HG03558 (cell line): ENCODE results near the gene GGACT.
"Not testable (repeated sequence)": the region's sequence is repeated elsewhere in the genome, so short reads cannot be mapped to it uniquely, and the experiment has no call there.

Experiments used
- ATAC-seq: cut with Tn5 transposase; IDR thresholded peaks from one replicate; pipeline ENCODE4 v1.9.1; 2021; ENCODE audit warnings: moderate number of reproducible peaks; ENCODE audit not compliant: unreplicated experiment; ENCODE audit errors: extremely low read depth

Gene GGACT

GRCh38 chr13:100533588-100534041 lies 55.0 kb downstream of the GGACT start:
- no peak for ATAC-seq

DNA sequence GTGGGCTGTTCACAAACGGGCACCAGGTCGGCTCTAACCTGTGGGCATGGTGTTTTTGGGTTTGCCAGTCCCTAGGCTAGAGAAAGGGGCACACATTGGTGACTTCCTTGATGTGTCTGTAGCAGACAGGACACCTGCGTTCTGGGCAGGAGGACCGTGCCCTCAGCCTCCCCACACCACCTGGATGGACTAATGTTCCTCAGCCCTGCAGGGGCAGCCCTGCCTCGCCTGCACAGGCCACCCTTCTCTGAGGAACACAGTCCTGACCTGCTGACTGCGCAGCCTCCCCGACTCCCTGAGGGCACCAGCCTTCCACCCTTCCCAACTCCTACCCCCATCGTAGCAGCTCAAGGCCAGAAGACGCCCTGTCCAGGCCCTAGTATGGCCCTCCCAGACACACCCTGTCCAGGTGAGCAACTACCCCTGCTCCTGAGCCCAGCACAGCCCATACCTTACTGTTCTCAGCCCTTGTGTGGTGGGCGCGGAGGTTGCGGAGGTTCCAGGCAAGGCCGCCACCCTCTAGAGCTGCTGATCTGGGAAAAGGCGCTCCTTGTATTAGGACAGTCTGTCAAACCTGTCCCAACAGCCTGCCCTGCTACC lies 55.7 kb downstream of the GGACT start:
- ATAC-seq, result no peak

DNA sequence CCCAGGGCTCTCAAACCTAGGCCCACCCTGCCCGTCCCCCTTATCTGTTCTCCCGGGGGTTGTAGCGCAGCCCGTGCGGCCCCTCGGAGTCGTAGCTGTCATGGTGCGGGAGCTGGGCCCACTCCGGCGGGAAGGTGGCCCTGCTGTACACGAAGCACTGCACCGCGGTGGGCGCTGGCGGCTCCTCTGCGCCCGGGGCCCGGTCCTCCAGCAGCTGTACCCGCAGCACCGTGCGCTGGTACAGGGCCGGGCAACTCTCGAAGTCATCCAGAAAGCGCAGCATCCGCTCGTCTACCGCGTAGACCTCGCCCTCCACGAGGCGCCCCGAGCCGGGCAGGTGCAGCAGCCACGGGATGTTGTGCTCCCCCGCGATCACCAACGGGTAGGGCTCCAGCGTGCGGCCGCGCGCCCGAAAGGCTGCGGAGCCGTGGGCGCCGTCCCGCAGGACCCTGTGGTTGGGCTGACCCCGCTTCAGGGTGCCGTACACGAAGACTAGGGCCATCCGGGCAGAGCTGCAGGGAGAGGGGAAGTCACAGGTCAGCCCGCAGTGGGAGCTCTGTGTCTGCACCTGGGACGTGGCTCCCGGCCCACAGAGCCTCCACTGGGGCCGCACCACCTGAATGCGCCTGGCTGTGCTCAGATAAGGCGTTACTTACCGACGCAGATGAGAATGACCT lies 56.4 kb downstream of the GGACT start:
- ATAC-seq, result no peak

DNA sequence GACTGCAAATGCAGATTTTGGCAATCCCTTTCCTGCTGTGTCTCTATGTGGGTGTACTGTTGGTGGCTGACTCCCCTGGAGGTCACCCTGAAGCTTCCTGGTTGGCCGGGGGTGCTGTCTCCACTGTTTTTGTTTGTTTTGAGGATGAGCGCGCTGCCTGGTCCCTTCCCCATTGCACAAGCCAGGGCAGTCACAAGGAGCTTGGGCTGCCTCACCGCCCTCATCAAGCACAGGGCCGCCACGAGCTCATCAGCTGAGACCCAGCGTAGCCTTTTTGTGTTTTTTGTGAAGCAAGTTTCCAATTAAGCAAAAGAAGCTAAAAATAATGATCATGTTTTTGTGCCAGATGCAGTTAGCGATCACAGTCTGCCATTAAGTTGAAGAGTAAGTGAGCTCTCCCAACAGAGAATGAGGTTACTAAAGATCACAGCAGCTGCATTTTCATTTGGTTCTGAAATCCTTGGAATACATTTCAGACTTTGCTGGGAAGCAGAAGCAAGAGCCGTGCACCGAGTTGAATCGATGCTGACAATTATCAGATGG lies 57.8 kb downstream of the GGACT start:
- no peak for ATAC-seq

DNA sequence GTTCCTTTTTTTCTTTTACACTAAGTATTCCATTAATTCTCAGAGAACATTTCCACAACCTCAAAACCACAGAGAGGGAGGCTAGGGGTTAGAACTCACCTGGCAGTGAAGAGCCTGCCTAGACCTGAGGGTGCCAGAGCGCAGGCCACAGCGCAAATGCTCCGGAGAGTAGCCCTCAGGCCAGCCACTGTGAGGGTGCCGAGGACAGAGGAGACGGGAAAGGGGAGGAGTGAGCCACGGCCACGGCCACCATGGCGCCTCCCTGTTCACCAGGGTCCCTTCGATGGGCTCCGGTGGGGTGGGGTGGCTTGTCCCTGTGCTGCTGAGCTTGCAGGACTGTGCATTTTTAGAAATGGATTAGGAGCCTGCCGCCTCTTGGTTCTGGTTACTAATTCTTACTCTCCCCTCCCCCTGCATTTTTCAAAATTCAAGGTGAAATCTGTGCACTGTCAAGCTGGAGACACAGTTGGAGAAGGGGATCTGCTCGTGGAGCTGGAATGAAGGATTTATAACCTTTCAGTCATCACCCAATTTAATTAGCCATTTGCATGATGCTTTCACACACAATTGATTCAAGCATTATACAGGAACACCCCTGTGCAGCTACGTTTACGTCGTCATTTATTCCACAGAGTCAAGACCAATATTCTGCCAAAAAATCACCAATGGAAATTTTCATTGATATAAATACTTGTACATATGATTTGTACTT lies 58.8 kb downstream of the GGACT start:
- no peak for ATAC-seq

- no peak for ATAC-seq
Measured at GRCh38 chr13:100528820-100529219, 59.8 kb downstream of the GGACT start.

GRCh38 chr13:100528353-100528752 lies 60.2 kb downstream of the GGACT start:
- no peak for ATAC-seq

GRCh38 chr13:100527644-100528043 lies 60.9 kb downstream of the GGACT start:
- no peak for ATAC-seq

GRCh38 chr13:100526318-100527000 lies 62.1 kb downstream of the GGACT start:
- no peak for ATAC-seq

GRCh38 chr13:100525453-100526317 lies 62.9 kb downstream of the GGACT start:
- no peak for ATAC-seq

- not testable (repeated sequence) for ATAC-seq
Measured at GRCh38 chr13:100524688-100525087, 63.9 kb downstream of the GGACT start.

DNA sequence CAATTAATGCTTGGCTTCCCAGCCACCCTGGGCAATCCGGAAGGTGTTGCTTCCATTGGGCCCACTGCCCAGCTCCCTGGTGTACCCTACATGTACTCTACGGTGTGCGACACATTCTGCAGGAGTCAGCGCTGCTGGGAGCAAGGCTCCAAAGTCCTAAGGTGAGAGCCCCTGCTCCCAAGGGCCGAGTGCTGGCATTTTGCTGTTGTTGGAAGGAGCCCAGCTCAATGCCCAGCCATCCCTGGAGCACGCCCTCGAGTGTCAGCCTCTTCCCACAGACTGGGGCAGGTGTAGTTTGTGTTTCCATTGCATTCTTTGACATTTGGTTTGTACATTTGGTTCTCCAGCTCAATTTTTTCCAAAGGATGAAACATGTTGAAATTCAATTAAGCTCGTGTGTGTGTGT lies 64.6 kb downstream of the GGACT start:
- no peak for ATAC-seq

- no peak for ATAC-seq
Measured at GRCh38 chr13:100523411-100523810, 65.2 kb downstream of the GGACT start.

- no peak for ATAC-seq
Measured at GRCh38 chr13:100522618-100523309, 65.8 kb downstream of the GGACT start.

GRCh38 chr13:100521851-100522617 lies 66.6 kb downstream of the GGACT start:
- no peak for ATAC-seq

DNA sequence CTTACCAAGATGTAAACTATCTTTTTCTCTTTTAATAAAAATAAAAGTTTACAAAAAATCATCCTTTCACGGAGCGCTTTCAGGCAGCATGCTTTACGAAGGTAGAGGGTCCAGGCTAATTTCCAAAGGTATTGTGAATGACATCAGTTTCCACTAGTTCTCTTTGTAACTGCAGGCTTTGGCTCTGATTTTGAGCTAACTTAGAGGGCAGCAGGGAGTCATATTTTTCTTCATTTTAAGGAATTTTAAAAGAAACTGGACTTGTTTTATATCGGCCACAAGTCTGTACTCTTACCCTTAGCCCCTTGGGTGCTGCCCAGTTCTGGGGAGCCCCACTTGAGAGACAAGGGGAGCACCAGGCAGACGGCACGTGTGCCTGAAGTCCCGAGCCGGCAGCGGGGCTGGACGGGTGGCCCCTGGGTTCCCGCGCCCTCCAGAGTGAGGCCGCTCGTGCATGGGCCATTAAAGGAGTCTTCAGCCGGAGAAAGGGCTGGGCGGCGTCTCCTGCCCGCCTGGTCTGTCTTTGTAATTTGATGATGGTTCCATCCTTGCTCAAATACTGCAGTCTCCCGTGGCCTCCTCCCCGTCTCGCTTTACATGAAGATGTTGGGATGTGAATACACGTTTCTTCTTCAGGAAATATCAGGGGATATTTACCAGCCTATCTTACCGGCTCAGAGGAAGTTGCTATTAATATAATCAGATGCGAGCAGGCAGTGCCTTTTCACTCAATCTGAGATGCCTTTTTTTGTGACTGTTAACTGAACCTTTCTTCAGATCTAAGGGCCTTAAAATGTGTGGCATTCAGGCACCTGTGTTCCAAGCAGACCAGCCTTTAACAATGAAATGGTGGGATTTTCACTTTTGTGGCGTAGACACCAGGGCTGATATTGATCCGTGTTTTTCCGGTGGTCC lies 67.4 kb downstream of the GGACT start:
- ATAC-seq, result no peak

- no peak for ATAC-seq
Measured at GRCh38 chr13:100519626-100520025, 69.0 kb downstream of the GGACT start.
